Chondrocyte (in vitro differentiated cells): Measurements from ENCODE around the gene PPP2R2C. TPM values are rescaled to one million over a fixed set of nuclear protein-coding genes. Genes with fewer than 3 reads are reported as not detected.

Source experiments
- DNase-seq: peaks from one replicate; pipeline ENCODE4 v3.0.0; 2021; ENCODE audit warnings: mixed read lengths, low spot score
- H3K27ac Mint-ChIP-seq: one replicate; pipeline ENCODE4 v1.8.0; 2021; ENCODE audit warnings: mild to moderate bottlenecking, moderate library complexity, mixed read lengths; ENCODE audit not compliant: unreplicated experiment
- H3K27me3 Mint-ChIP-seq: 2 replicates; pipeline ENCODE4 v1.8.0; 2021; ENCODE audit warnings: low read depth, mixed read lengths
- H3K36me3 Mint-ChIP-seq: 2 replicates; pipeline ENCODE4 v1.8.0; 2021; ENCODE audit warnings: low read depth, mixed read lengths
- H3K4me1 Mint-ChIP-seq: 2 replicates; pipeline ENCODE4 v1.8.0; 2021; ENCODE audit warnings: low read depth, mild to moderate bottlenecking, mixed read lengths
- H3K4me3 Mint-ChIP-seq: one replicate; pipeline ENCODE4 v1.8.0; 2021; ENCODE audit warnings: mild to moderate bottlenecking, moderate library complexity, mixed read lengths; ENCODE audit not compliant: unreplicated experiment
- H3K9me3 Mint-ChIP-seq: 2 replicates; pipeline ENCODE4 v1.8.0; 2021; ENCODE audit warnings: low read depth, mixed read lengths
- CTCF ChIP-seq: fragments of 200-600 bp; sonication (generic); IDR thresholded peaks from 2 replicates; pipeline ENCODE4 v1.5.0; 2021; ENCODE audit warnings: antibody characterized with exemption, mild to moderate bottlenecking, moderate library complexity
- total RNA-seq: library from RNA; stranded (reverse); gene quantifications from 3 replicates; pipeline ENCODE4 v1.2.1, GENCODE V29; 2021

The PPP2R2C gene
- total RNA-seq, 1 donor from 2014 or later = 0.10 TPM

- no peak overlapping the region for H3K27ac Mint-ChIP-seq
- no peak for TF ChIP-seq CTCF
- DNase-seq = no peak
- H3K27me3 Mint-ChIP-seq = peaks cover 65% of the 10 kb centered on the region
- no peaks in the 10 kb centered on the region for H3K9me3 Mint-ChIP-seq
- H3K4me1 Mint-ChIP-seq = peaks cover 5% of the 10 kb centered on the region
- no peak overlapping the region for H3K4me3 Mint-ChIP-seq
- H3K36me3 Mint-ChIP-seq = no peaks in the 10 kb centered on the region
These were observed 4.8 kb downstream of the PPP2R2C start for GRCh38 chr4:6467600-6467999.

GRCh38 chr4:6466756-6467381 is 5.5 kb downstream of the PPP2R2C start:
- peaks cover 5% of the 10 kb centered on the region for H3K4me1 Mint-ChIP-seq
- no peak for TF ChIP-seq CTCF
- no peak overlapping the region for H3K27ac Mint-ChIP-seq
- H3K27me3 Mint-ChIP-seq = peaks cover 68% of the 10 kb centered on the region
- no peaks in the 10 kb centered on the region for H3K9me3 Mint-ChIP-seq
- DNase-seq = no peak
- H3K36me3 Mint-ChIP-seq = no peaks in the 10 kb centered on the region
- no peak overlapping the region for H3K4me3 Mint-ChIP-seq

- Mint-ChIP-seq H3K4me3 (no peak overlapping the region), H3K36me3 (no peaks in the 10 kb centered on the region), H3K27ac (no peak overlapping the region), H3K27me3 (peaks cover 74% of the 10 kb centered on the region), H3K4me1 (peaks cover 5% of the 10 kb centered on the region), H3K9me3 (no peaks in the 10 kb centered on the region)
- DNase-seq = no peak
- TF ChIP-seq CTCF = no peak
These were observed 6.5 kb downstream of the PPP2R2C start for GRCh38 chr4:6465955-6466354.

DNA sequence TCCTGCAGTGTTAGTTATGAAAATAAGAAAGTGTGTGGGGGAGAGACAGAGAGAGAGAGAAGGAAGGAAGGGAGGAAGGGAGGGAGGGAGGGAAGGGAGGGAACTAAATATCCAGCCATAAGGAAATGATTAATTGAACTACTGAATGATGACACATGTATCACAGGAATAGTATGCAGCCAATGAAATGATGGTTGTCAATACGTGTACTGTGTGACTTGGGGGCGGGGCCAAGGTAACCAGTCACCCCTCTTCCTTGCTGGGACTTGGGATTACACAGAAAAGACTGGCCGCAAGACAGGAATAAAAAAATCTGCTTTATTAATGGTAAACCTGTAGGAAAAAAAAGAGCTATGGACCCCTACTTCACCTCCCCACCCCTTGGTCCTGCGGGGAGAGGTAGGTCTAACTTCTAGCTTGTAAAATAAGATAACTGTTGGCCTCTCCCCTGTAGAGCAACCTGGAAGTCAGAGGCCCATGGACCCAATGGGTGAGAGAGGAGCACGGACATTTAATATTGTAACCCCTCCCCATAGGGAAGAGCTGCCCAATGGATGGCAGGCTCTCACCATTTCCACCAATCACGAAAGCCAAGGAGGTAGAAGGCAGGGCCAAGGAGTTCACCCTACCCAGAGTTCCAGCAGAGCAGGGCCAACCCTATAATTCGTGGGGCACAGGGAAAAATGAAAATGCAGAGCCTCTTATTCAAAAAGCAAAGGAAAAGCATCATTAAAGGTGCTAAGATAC is 7.4 kb downstream of the PPP2R2C start:
- H3K4me1 Mint-ChIP-seq = no peaks in the 10 kb centered on the region
- no peak overlapping the region for H3K27ac Mint-ChIP-seq
- no peaks in the 10 kb centered on the region for H3K9me3 Mint-ChIP-seq
- H3K36me3 Mint-ChIP-seq = no peaks in the 10 kb centered on the region
- DNase-seq = no peak
- no peak for TF ChIP-seq CTCF
- H3K4me3 Mint-ChIP-seq = no peak overlapping the region
- H3K27me3 Mint-ChIP-seq = peaks cover 78% of the 10 kb centered on the region

DNA sequence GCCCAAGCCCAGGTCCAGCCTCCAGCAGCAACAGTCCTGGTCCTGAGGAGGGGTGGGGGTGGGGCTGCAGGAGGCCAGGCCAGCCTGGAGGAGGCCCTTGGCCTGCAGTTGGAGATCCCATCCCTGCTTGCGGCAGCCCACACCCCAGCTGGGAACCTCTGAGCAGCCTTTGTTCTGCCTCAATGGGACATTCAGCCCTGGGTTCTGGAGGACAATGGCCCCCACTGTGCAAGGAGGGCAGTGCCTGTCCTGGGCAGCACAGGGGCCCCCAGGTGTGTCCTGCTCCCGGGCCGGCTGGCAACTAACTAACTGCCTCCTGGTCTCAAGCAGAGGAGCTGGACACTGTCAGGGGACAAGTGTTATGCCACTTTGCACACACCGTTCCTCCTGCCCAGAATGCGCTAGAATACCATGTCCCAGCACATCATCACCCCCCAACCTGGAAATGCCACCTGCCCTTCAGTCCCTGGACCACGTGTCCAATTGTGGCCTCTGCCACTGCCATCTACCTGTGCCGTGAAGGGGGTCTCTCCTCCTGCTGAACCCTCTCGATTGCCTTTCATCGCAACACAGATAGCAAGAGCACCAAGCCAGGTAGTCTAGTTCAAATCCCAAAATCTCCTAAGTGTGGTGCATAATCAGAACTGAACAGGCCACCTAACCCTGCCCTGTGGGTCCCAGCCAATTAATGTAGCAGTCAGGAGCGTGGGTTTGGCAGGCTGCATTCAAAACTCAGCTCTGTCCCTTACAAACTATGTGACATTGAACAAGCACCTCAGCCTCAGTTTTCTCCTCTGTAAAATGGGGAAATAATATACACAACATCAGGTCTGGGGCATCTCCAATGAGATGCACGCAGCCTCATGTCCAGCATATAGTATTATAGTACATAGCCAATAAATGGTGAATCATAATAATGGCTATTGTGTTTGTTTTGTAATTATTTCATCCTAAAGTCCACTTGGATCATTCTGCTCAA is 8.8 kb downstream of the PPP2R2C start:
- no peaks in the 10 kb centered on the region for H3K4me1 Mint-ChIP-seq
- no peak for TF ChIP-seq CTCF
- no peak overlapping the region for H3K27ac Mint-ChIP-seq
- H3K36me3 Mint-ChIP-seq = no peaks in the 10 kb centered on the region
- H3K9me3 Mint-ChIP-seq = peaks cover 7% of the 10 kb centered on the region
- H3K4me3 Mint-ChIP-seq = no peak overlapping the region
- no peak for DNase-seq
- peaks cover 83% of the 10 kb centered on the region for H3K27me3 Mint-ChIP-seq
